SK-N-SH treated with all-trans-retinoic acid at 6 μM for 48 hours (cell line): ENCODE results near the gene SALL1.

Experiments
- ATAC-seq: fragments of 200-7000 bp; cut with Tn5 transposase; 3 replicates; pipeline ENCODE4 v1.9.1; 2020; ENCODE audit warnings: mild to moderate bottlenecking, moderate library complexity
- BACH2 ChIP-seq: fragments of 250-450 bp; sonication (Bioruptor Pico); IDR thresholded peaks from 2 replicates; pipeline ENCODE4 v1.9.0; 2021; ENCODE audit warnings: mild to moderate bottlenecking, borderline replicate concordance
- CREB5 ChIP-seq: fragments of 250-450 bp; sonication (Bioruptor Pico); IDR thresholded peaks from 2 replicates; pipeline ENCODE4 v1.5.1; 2020; ENCODE audit warnings: low read depth, mild to moderate bottlenecking, moderate library complexity
- GLIS3 ChIP-seq: fragments of 250-450 bp; sonication (Bioruptor Pico); IDR thresholded peaks from 2 replicates; pipeline ENCODE4 v1.5.0; 2020; ENCODE audit warnings: mild to moderate bottlenecking, moderate library complexity
- ISL1 ChIP-seq: fragments of 250-450 bp; sonication (Bioruptor Pico); IDR thresholded peaks from 2 replicates; pipeline ENCODE4 v2.1.2; 2022; ENCODE audit warnings: mild to moderate bottlenecking, moderate library complexity
- POU6F1 ChIP-seq: fragments of 250-450 bp; sonication (Bioruptor Pico); IDR thresholded peaks from 2 replicates; pipeline ENCODE4 v1.8.0; 2021; ENCODE audit warnings: low read depth, mild to moderate bottlenecking, moderate library complexity, borderline replicate concordance
- PPARA ChIP-seq: fragments of 250-450 bp; sonication (Bioruptor Pico); IDR thresholded peaks from 2 replicates; pipeline ENCODE4 v1.5.0; 2020; ENCODE audit warnings: mild to moderate bottlenecking, borderline replicate concordance
- RARB ChIP-seq: fragments of 250-450 bp; sonication (Bioruptor Pico); IDR thresholded peaks from 2 replicates; pipeline ENCODE4 v1.8.0; 2021; ENCODE audit warnings: mild to moderate bottlenecking, moderate library complexity
- SNAI2 ChIP-seq: fragments of 250-450 bp; sonication (Bioruptor Pico); IDR thresholded peaks from 2 replicates; pipeline ENCODE4 v1.5.0; 2020; ENCODE audit warnings: mild to moderate bottlenecking, moderate library complexity
- TCF4 ChIP-seq: fragments of 250-450 bp; sonication (Bioruptor Pico); IDR thresholded peaks from 2 replicates; pipeline ENCODE4 v1.8.0; 2021; ENCODE audit warnings: mild to moderate bottlenecking, moderate library complexity, borderline replicate concordance
- TOX ChIP-seq: fragments of 250-450 bp; sonication (Bioruptor Pico); IDR thresholded peaks from 2 replicates; pipeline ENCODE4 v1.8.0; 2021; ENCODE audit warnings: mild to moderate bottlenecking, moderate library complexity, borderline replicate concordance
- TSHZ2 ChIP-seq: fragments of 250-450 bp; sonication (Bioruptor Pico); IDR thresholded peaks from 2 replicates; pipeline ENCODE4 v1.5.0; 2020; ENCODE audit warnings: mild to moderate bottlenecking, moderate library complexity
- ZFP3 ChIP-seq: fragments of 250-450 bp; sonication (Bioruptor Pico); IDR thresholded peaks from 2 replicates; pipeline ENCODE4 v1.5.0; 2020; ENCODE audit warnings: mild to moderate bottlenecking, moderate library complexity
- ZFP30 ChIP-seq: fragments of 450-650 bp; formaldehyde crosslinking; IDR thresholded peaks from 2 replicates; pipeline ENCODE4 v1.5.0; 2022; ENCODE audit warnings: mild to moderate bottlenecking, moderate library complexity
- ZNF565 ChIP-seq: fragments of 450-650 bp; formaldehyde crosslinking; conservative IDR thresholded peaks from 2 replicates; pipeline ENCODE4 v1.5.0; 2020; ENCODE audit warnings: low read depth, mild to moderate bottlenecking, moderate library complexity
- ZNF70 ChIP-seq: fragments of 450-650 bp; formaldehyde crosslinking; IDR thresholded peaks from 2 replicates; pipeline ENCODE4 v1.5.0; 2020; ENCODE audit warnings: mild to moderate bottlenecking, moderate library complexity
- ZNF8 ChIP-seq: fragments of 450-650 bp; formaldehyde crosslinking; IDR thresholded peaks from 2 replicates; pipeline ENCODE4 v1.5.0; 2020; ENCODE audit warnings: mild to moderate bottlenecking, moderate library complexity
- TF ChIP-seq, protein P1 (sequence below): fragments of 250-450 bp; sonication (Bioruptor Pico); IDR thresholded peaks from 2 replicates; pipeline ENCODE4 v1.5.1; 2021; ENCODE audit warnings: mild to moderate bottlenecking, moderate library complexity

Gene SALL1

GRCh38 chr16:51184702-51185433 lies 33.8 kb upstream of the SALL1 start (continued):
- TF ChIP-seq ZFP3 (CRISPR knock-in tag), result no peak

- TF ChIP-seq GLIS3 (no peak), PPARA (CRISPR knock-in tag) (no peak), SNAI2 (CRISPR knock-in tag) (no peak), RARB (CRISPR knock-in tag) (no peak), POU6F1 (no peak), ZNF565 (CRISPR knock-in tag) (no peak), BACH2 (no peak), ZFP3 (CRISPR knock-in tag) (no peak), ZNF70 (CRISPR knock-in tag) (no peak), ZFP30 (CRISPR knock-in tag) (no peak)
- TF ChIP-seq, protein P1, sequence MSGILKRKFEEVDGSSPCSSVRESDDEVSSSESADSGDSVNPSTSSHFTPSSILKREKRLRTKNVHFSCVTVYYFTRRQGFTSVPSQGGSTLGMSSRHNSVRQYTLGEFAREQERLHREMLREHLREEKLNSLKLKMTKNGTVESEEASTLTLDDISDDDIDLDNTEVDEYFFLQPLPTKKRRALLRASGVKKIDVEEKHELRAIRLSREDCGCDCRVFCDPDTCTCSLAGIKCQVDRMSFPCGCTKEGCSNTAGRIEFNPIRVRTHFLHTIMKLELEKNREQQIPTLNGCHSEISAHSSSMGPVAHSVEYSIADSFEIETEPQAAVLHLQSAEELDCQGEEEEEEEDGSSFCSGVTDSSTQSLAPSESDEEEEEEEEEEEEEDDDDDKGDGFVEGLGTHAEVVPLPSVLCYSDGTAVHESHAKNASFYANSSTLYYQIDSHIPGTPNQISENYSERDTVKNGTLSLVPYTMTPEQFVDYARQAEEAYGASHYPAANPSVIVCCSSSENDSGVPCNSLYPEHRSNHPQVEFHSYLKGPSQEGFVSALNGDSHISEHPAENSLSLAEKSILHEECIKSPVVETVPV (CRISPR knock-in tag), result no peak
- no peak for ATAC-seq
These were observed 30.4 kb upstream of the SALL1 start for GRCh38 chr16:51181503-51181811.

DNA sequence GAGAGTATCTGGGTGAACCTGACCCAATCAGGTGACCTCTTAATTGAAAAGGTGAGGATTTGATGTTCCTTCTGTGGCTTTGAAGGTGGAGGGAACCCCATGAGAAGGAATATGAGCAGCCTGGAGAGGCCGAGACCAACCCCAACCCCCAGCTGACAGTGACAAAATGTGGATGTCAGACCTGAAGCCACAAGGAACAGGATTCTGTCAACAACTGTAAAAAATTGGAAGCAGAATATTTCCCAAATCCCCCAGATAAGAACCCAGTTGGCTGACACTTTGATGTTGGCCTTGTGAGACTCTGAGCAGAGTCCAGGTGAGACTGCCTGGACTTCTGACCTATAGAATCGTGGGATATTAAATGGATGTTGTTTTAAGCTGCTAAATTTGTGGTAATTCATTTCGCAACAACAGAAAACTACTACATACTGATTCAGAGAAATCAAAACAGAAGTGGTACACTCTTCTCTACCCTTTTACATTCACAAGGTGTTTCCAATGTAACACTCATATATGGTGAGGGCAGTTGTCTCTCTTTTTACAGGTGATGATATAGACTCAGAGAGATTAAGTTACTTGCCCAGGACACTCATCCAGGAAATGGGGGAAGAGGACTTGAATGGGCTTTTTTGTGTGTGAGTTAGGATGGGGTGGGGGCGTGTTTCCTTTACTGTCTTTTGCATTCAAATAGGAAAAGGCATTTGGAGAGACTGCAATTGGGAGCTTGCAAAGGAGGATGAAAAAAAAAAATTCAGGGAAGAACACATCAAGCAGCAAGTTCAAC lies 29.8 kb upstream of the SALL1 start:
- no peak for ATAC-seq
- TF ChIP-seq ZFP30 (CRISPR knock-in tag), result no peak

GRCh38 chr16:51175081-51175480 lies 24.0 kb upstream of the SALL1 start:
- ATAC-seq, result no peak
- TF ChIP-seq, protein P1 (CRISPR knock-in tag), result no peak
- TF ChIP-seq TOX (no peak), BACH2 (no peak), ZNF70 (CRISPR knock-in tag) (no peak), CREB5 (CRISPR knock-in tag) (no peak), ZNF565 (CRISPR knock-in tag) (no peak), GLIS3 (no peak), ZNF8 (CRISPR knock-in tag) (no peak), TSHZ2 (CRISPR knock-in tag) (no peak), TCF4 (CRISPR knock-in tag) (no peak), ZFP30 (CRISPR knock-in tag) (no peak), PPARA (CRISPR knock-in tag) (no peak), ISL1 (CRISPR knock-in tag) (no peak)
